Ovary (tissue), 1 donor: Measurements from ENCODE around the gene GNPTG.

ENCODE experiments used
- EP300 ChIP-seq: sonication (generic); formaldehyde crosslinking; IDR thresholded peaks from one replicate; pipeline ENCODE4 v1.6.1; 2017; ENCODE audit warnings: antibody characterized with exemption
- POLR2A ChIP-seq: fragments of 450-650 bp; IDR thresholded peaks from one replicate; pipeline ENCODE4 v1.6.1; 2017; ENCODE audit warnings: antibody characterized with exemption, mild to moderate bottlenecking, moderate library complexity

DNA sequence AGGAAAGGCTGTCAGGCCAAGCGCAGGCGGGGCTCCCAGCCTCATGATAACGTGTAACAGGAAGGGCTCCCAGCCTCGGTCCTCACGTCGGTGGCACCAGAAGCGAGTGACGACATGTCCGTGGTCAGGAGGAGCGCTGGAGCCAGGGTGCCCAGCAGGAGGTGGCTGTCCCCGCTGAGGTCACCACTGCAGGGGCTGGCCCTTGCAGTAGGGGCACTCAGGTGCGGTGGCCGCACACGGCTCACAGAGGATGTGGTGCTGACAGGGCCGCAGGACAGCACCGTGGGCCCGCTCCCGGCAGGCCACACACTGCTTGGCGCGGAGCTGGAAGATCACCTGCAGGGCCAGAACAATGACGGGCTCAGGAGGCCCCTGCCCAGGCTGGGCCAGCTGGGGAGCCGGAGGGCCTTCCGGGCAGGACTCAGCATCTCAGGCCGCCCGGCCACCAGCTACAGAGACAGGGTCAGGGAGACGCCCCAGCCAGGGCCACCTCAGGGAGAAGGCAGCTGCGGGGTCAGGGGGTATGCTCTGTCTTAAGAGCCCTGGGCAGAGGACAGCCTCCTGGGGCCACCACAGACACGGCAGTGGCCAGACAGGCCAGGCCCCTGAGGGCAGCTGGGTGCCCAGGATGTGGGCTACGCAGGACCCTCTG lies 14.5 kb downstream of the GNPTG start:
- TF ChIP-seq POLR2A (no peak), EP300 (no peak)
